22Rv1 (cell line): ENCODE measurements around the gene B9D2.

Experiments used
- H3K27ac ChIP-seq: fragments of 450-650 bp; 2 replicates; pipeline ENCODE4 v1.5.1; 2017
- ZFX ChIP-seq: fragments of 450-650 bp; IDR thresholded peaks from 2 replicates; pipeline ENCODE4 v1.6.1; 2017; ENCODE audit warnings: antibody characterized with exemption, borderline replicate concordance
- TF ChIP-seq, protein P1 (sequence below): fragments of 450-650 bp; IDR thresholded peaks from 2 replicates; pipeline ENCODE4 v1.5.1; 2017; ENCODE audit warnings: mild to moderate bottlenecking

B9D2 gene

GRCh38 chr19:41408256-41408655 lies 44.3 kb upstream of the B9D2 start:
- no peak for TF ChIP-seq ZFX
- TF ChIP-seq, protein P1, sequence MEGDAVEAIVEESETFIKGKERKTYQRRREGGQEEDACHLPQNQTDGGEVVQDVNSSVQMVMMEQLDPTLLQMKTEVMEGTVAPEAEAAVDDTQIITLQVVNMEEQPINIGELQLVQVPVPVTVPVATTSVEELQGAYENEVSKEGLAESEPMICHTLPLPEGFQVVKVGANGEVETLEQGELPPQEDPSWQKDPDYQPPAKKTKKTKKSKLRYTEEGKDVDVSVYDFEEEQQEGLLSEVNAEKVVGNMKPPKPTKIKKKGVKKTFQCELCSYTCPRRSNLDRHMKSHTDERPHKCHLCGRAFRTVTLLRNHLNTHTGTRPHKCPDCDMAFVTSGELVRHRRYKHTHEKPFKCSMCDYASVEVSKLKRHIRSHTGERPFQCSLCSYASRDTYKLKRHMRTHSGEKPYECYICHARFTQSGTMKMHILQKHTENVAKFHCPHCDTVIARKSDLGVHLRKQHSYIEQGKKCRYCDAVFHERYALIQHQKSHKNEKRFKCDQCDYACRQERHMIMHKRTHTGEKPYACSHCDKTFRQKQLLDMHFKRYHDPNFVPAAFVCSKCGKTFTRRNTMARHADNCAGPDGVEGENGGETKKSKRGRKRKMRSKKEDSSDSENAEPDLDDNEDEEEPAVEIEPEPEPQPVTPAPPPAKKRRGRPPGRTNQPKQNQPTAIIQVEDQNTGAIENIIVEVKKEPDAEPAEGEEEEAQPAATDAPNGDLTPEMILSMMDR, result no peak
- H3K27ac ChIP-seq, result no peak overlapping the region

- TF ChIP-seq, protein P1, result no peak
- no peak for TF ChIP-seq ZFX
- H3K27ac ChIP-seq, result no peak overlapping the region
These were observed 43.3 kb upstream of the B9D2 start for GRCh38 chr19:41407271-41407670.

DNA sequence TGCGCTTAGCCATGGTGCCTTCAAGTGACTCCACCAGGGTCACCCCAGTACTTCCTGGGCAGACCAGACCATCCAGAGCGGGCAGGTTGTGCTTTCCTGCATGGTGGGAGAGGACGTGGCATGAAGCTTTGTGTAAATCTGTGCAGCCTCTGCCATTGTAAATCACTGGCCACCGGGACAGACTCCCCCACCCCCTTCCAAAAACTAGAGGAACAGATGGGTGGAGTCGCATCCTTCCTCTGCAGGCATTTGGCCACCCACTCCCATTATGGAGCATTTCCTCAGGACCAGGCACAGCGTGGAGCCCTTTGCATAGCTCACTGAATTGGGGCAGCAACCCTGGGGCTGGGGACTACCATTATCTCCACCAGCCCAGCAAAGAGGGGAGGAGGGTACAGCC lies 41.8 kb upstream of the B9D2 start:
- H3K27ac ChIP-seq, result no peak overlapping the region
- no peak for TF ChIP-seq ZFX
- TF ChIP-seq, protein P1, result no peak

DNA sequence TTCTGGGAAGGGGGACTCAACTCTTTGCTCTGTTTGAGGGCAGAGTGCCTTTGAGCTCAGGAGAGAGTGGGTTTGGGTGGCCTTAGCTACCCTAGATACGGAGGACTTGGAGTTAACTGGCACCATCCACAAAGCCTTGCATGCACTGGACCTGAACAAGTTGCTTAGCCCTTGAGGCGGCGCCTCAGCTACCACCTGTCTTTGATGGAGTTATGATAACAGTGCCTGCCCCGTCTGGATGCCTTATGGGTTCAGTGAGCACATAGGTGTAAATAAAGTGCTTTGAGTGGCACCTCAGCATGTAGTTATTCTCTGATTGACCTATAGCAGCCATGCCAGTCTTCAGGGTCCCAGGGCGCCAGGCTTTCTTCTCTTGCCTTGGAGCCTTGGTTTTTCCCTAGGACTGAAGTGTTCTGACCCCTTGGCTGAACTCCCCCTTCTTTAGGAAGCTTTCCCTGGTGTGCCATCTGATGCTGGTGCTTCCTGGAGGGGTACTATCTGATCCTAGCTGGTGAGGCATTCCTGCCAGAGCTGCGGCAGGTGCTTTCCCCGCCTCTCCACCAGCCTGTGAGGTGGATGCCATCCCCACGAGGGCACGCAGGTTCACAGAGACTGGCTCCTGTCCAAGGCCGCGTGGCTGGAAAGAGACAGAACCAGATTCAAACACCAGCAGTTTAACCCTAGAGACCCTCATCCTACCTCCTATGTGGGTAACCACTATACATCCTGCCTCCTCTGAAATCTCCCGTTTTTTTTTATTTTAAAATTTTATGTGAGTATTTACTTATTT lies 39.4 kb upstream of the B9D2 start:
- TF ChIP-seq ZFX, result no peak
- TF ChIP-seq, protein P1, result no peak

DNA sequence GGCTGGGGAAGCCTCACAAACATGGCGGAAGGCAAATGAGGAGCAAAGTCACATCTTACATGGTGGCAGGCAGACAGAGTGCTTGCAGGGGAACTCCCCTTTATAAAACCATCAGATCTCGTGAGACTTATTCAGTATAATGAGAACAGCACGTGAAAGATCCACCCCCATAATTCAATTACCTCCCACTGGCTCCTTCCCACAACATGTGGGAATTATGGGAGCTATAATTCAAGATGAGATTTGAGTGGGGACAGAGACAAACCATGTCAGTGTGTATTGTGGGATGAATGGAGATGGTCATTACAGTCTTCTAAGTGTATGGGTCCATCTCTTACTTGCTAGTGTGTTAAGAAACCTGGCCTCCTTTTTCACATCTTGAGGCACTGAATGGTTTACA lies 38.1 kb upstream of the B9D2 start:
- TF ChIP-seq ZFX, result no peak
- TF ChIP-seq, protein P1, result no peak
- H3K27ac ChIP-seq, result no peak overlapping the region

More for the DNA sequence above, 39.4 kb upstream of the B9D2 start:
- no peak overlapping the region for H3K27ac ChIP-seq

- no peak overlapping the region for H3K27ac ChIP-seq
- TF ChIP-seq, protein P1, result no peak
- no peak for TF ChIP-seq ZFX
These were observed 37.5 kb upstream of the B9D2 start for GRCh38 chr19:41401483-41401882.

DNA sequence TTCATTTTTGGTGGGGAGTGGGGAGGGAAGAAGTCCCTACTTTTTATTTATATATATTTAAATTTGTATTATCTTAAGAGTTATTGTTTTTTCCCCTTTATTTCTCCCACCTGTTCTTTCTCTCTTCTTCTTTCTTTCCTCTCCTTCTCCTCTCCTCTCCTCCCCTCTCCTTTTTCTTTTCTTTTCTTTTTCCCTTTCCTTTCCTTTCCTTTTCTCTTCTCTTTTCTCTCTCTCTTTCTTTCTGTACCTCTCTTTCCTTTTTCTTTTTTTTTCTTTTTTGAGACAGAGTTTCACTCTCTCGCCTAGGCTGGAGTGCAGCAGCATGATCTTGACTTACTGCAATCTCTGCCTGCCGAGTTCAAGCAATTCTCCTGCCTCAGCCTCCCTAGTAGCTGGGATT lies 35.6 kb upstream of the B9D2 start:
- no peak overlapping the region for H3K27ac ChIP-seq
- TF ChIP-seq, protein P1, result no peak
- no peak for TF ChIP-seq ZFX
